Loucy (cell line): Measurements from ENCODE around the gene ATF6.

Source experiments
- EZH2phosphoT487 ChIP-seq: fragments of 200-600 bp; IDR thresholded peaks from 2 replicates; pipeline ENCODE4 v1.6.1; 2018; ENCODE audit warnings: antibody characterized with exemption, mild to moderate bottlenecking, moderate library complexity, borderline replicate concordance
- TF ChIP-seq, protein P1 (sequence below): fragments of 200-600 bp; sonication (generic); conservative IDR thresholded peaks from 2 replicates; pipeline ENCODE4 v1.5.1; 2014; ENCODE audit warnings: mild to moderate bottlenecking, antibody characterized with exemption, low read length

DNA sequence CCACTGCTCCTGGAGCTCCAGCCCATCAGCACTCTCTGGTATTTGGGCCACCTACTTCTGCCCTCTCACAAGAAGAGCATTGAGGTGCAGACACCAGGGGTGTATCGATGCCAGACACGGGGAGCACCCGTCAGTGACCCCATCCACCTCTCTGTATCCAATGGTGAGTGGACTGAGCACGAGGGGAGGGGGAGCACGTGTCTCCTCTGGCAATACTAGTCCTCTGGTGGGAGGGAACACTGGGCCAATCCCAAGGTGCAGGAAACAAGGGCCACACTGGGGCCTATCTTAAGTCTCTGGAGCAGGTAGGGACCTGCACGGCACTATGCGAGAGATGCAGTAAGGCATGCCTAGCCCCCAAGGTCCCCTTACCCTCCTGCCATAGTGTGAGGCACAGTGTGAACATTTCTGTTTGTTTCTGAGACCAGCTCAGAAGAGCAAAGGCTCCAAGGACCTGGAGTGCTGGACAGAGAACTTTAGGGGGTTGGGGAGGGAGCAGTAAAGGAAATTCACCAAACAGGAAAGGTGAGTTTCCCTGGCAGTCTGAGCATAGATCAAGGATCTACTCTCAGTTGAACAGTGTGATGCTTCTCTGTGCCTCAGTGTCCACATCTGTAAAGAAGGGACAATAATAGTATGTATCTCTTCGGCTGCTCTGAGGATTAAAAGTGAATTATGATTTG is 42.5 kb upstream of the ATF6 start:
- TF ChIP-seq, protein P1, sequence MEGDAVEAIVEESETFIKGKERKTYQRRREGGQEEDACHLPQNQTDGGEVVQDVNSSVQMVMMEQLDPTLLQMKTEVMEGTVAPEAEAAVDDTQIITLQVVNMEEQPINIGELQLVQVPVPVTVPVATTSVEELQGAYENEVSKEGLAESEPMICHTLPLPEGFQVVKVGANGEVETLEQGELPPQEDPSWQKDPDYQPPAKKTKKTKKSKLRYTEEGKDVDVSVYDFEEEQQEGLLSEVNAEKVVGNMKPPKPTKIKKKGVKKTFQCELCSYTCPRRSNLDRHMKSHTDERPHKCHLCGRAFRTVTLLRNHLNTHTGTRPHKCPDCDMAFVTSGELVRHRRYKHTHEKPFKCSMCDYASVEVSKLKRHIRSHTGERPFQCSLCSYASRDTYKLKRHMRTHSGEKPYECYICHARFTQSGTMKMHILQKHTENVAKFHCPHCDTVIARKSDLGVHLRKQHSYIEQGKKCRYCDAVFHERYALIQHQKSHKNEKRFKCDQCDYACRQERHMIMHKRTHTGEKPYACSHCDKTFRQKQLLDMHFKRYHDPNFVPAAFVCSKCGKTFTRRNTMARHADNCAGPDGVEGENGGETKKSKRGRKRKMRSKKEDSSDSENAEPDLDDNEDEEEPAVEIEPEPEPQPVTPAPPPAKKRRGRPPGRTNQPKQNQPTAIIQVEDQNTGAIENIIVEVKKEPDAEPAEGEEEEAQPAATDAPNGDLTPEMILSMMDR: no peak
- no peak for TF ChIP-seq EZH2phosphoT487
